Loucy (cell line): ENCODE measurements around the gene SCAF1.
A peak's percentile ranks its signal among the peaks of the same experiment; 100 is the strongest.

ENCODE experiments used
- H2AFZ ChIP-seq: fragments of 200-600 bp; sonication (generic); 2 replicates; pipeline ENCODE4 v1.6.0; 2016; ENCODE audit warnings: antibody characterized with exemption, mild to moderate bottlenecking, low read length, moderate library complexity
- H3F3A ChIP-seq: fragments of 200-600 bp; 2 replicates; pipeline ENCODE4 v1.6.0; 2016; ENCODE audit warnings: antibody characterized with exemption, low read depth, mild to moderate bottlenecking
- H3K27me3 ChIP-seq: fragments of 200-600 bp; sonication (generic); 2 replicates; pipeline ENCODE4 v1.6.1; 2014; ENCODE audit warnings: low read length, mild to moderate bottlenecking; ENCODE audit not compliant: insufficient read depth, poor library complexity, severe bottlenecking
- H3K36me3 ChIP-seq: fragments of 200-600 bp; sonication (generic); 2 replicates; pipeline ENCODE4 v1.6.1; 2016; ENCODE audit warnings: low read length; ENCODE audit not compliant: insufficient read depth
- H3K4me1 ChIP-seq: fragments of 200-600 bp; sonication (generic); 2 replicates; pipeline ENCODE4 v1.5.1; 2014; ENCODE audit warnings: low read length, mild to moderate bottlenecking; ENCODE audit not compliant: insufficient read depth, poor library complexity, severe bottlenecking
- H3K4me2 ChIP-seq: fragments of 200-600 bp; sonication (generic); 2 replicates; pipeline ENCODE4 v1.6.0; 2014; ENCODE audit warnings: antibody characterized with exemption, low read length, low read depth, mild to moderate bottlenecking; ENCODE audit not compliant: poor library complexity, severe bottlenecking
- H3K4me3 ChIP-seq: fragments of 200-600 bp; sonication (generic); 2 replicates; pipeline ENCODE4 v1.5.1; 2014; ENCODE audit warnings: low read length, mild to moderate bottlenecking, mixed read lengths; ENCODE audit not compliant: poor library complexity, severe bottlenecking
- H3K79me2 ChIP-seq: fragments of 200-600 bp; sonication (generic); 2 replicates; pipeline ENCODE4 v1.6.1; 2014; ENCODE audit warnings: low read length; ENCODE audit not compliant: insufficient read depth
- H3K9ac ChIP-seq: fragments of 200-600 bp; sonication (generic); 2 replicates; pipeline ENCODE4 v1.6.0; 2014; ENCODE audit warnings: mild to moderate bottlenecking, low read depth, low read length, moderate library complexity; ENCODE audit not compliant: poor library complexity, severe bottlenecking
- H3K9me2 ChIP-seq: fragments of 200-600 bp; sonication (generic); replicated peaks from 2 replicates; pipeline ENCODE4 v1.6.1; 2016; ENCODE audit warnings: low read depth, low read length, mixed read lengths
- H3K9me3 ChIP-seq: fragments of 200-600 bp; sonication (generic); 2 replicates; pipeline ENCODE4 v1.6.1; 2014; ENCODE audit warnings: mild to moderate bottlenecking, antibody characterized with exemption, low read length, low read depth; ENCODE audit not compliant: insufficient read depth
- H4K20me1 ChIP-seq: fragments of 200-600 bp; sonication (generic); 2 replicates; pipeline ENCODE4 v1.6.0; 2014; ENCODE audit warnings: antibody characterized with exemption, low read length, mild to moderate bottlenecking; ENCODE audit not compliant: insufficient read depth, poor library complexity, severe bottlenecking
- CTCF ChIP-seq: fragments of 200-600 bp; sonication (generic); conservative IDR thresholded peaks from 2 replicates; pipeline ENCODE4 v1.5.1; 2014; ENCODE audit warnings: mild to moderate bottlenecking, antibody characterized with exemption, low read length
- EZH2phosphoT487 ChIP-seq: fragments of 200-600 bp; IDR thresholded peaks from 2 replicates; pipeline ENCODE4 v1.6.1; 2018; ENCODE audit warnings: antibody characterized with exemption, mild to moderate bottlenecking, moderate library complexity, borderline replicate concordance

SCAF1 gene

GRCh38 chr19:49641688-49642491 lies at the start of gene SCAF1:
SCAF1 (plus strand) TSS chr19:49642209; CDS start chr19:49645027, 2,818 bp downstream.
- Histone ChIP-seq H3K79me2 (peaks cover 42% of the 10 kb centered on the region), H3K4me1 (peaks cover 32% of the 10 kb centered on the region), H3K4me3 (peak within 1 kb of the TSS; percentile 89)

GRCh38 chr19:49592486-49593232 lies 49.4 kb upstream of the SCAF1 start:
- peaks cover 54% of the 10 kb centered on the region for H4K20me1 ChIP-seq
- H3K9ac ChIP-seq: peak overlapping the region; percentile 99
- peaks cover 20% of the 10 kb centered on the region for H3K4me1 ChIP-seq
- H3K36me3 ChIP-seq: peaks cover 29% of the 10 kb centered on the region; the same call in 1 of the 2 replicates
- H3K4me3 ChIP-seq: peak overlapping the region; percentile 91
- H3K79me2 ChIP-seq: peaks cover 48% of the 10 kb centered on the region
- H3K27me3 ChIP-seq: peaks cover 5% of the 10 kb centered on the region
- no peaks in the 10 kb centered on the region for H3K9me3 ChIP-seq
- H3K4me2 ChIP-seq: peak overlapping the region; percentile 77
- no peak overlapping the region for H2AFZ ChIP-seq
- H3F3A ChIP-seq: peaks cover 14% of the 10 kb centered on the region; the same call in 1 of the 2 replicates
- no peak for TF ChIP-seq EZH2phosphoT487
- TF ChIP-seq CTCF: no peak
- H3K9me2 ChIP-seq: no peaks in the 10 kb centered on the region

More at GRCh38 chr19:49641688-49642491, at the start of gene SCAF1:
- Histone ChIP-seq H3K9ac (peak within 1 kb of the TSS; percentile 99), H3F3A (0 out of 2 replicates have a peak, but pooled peaks cover 3% of the 10 kb centered on the region), H3K9me2 (no peaks in the 10 kb centered on the region), H4K20me1 (peaks cover 21% of the 10 kb centered on the region), H3K27me3 (no peaks in the 10 kb centered on the region), H3K36me3 (peaks cover 5% of the 10 kb centered on the region; the same call in 1 of the 2 replicates), H3K4me2 (peak within 1 kb of the TSS; percentile 89), H3K9me3 (no peaks in the 10 kb centered on the region), H2AFZ (peak within 1 kb of the TSS; percentile 73)
- TF ChIP-seq EZH2phosphoT487 (no peak), CTCF (no peak)

GRCh38 chr19:49593233-49594113 lies 48.5 kb upstream of the SCAF1 start:
- Histone ChIP-seq H3K9me3 (no peaks in the 10 kb centered on the region), H3K9ac (peak overlapping the region; percentile 99), H3F3A (peaks cover 14% of the 10 kb centered on the region; the same call in 1 of the 2 replicates), H4K20me1 (peaks cover 56% of the 10 kb centered on the region), H3K4me1 (peaks cover 20% of the 10 kb centered on the region), H3K4me3 (peak overlapping the region; percentile 91), H3K36me3 (peaks cover 33% of the 10 kb centered on the region; the same call in 1 of the 2 replicates), H3K27me3 (peaks cover 5% of the 10 kb centered on the region), H2AFZ (no peak overlapping the region), H3K9me2 (no peaks in the 10 kb centered on the region), H3K4me2 (peak overlapping the region; percentile 77), H3K79me2 (peaks cover 51% of the 10 kb centered on the region)
- TF ChIP-seq CTCF: no peak
- no peak for TF ChIP-seq EZH2phosphoT487
